Renal cortical epithelial cell (primary cell): ENCODE data around the gene CA10. TPM values are rescaled to one million over a fixed set of nuclear protein-coding genes. Genes with fewer than 3 reads are reported as not detected.
A peak's percentile ranks its signal among the peaks of the same experiment; 100 is the strongest.

Experiments used
- DNase-seq: peaks from one replicate; pipeline ENCODE4 v3.0.0-alpha.2; 2011; ENCODE audit warnings: low read depth
- total RNA-seq: library from RNA; depleted of rRNA; stranded (reverse); fragments of >200 nt; gene quantifications from 2 replicates; pipeline ENCODE4 v1.2.3, GENCODE V29; 2014

Gene CA10
- total RNA-seq, 1 donor from 2014 or later, result not detected

- no peak for DNase-seq
Observed at GRCh38 chr17:51682115-51682514, 476.4 kb downstream of the CA10 start.

- DNase-seq, result no peak
Observed at GRCh38 chr17:51677875-51678274, 480.6 kb downstream of the CA10 start.

- no peak for DNase-seq
Observed at GRCh38 chr17:51676691-51677487, 481.6 kb downstream of the CA10 start.

GRCh38 chr17:51674579-51675255 is 483.8 kb downstream of the CA10 start:
- DNase-seq, result no peak

- DNase-seq, result no peak
Observed at GRCh38 chr17:51673070-51673469, 485.4 kb downstream of the CA10 start.

GRCh38 chr17:51672065-51672464 is 486.4 kb downstream of the CA10 start:
- peak; percentile 0 for DNase-seq

GRCh38 chr17:51670899-51671298 is 487.6 kb downstream of the CA10 start:
- no peak for DNase-seq

- no peak for DNase-seq
Observed at GRCh38 chr17:51668963-51669246, 489.6 kb downstream of the CA10 start.

- DNase-seq, result no peak
Observed at GRCh38 chr17:51668155-51668962, 490.2 kb downstream of the CA10 start.

GRCh38 chr17:51667706-51668083 is 490.8 kb downstream of the CA10 start:
- DNase-seq, result no peak

GRCh38 chr17:51666971-51667705 is 491.4 kb downstream of the CA10 start:
- no peak for DNase-seq

- DNase-seq, result no peak
Observed at GRCh38 chr17:51662204-51663056, 496.1 kb downstream of the CA10 start.

- DNase-seq, result no peak
Observed at GRCh38 chr17:51661403-51661802, 497.1 kb downstream of the CA10 start.

- no peak for DNase-seq
Observed at GRCh38 chr17:51660266-51660665, 498.2 kb downstream of the CA10 start.

- no peak for DNase-seq
Observed at GRCh38 chr17:51657224-51657623, 501.3 kb downstream of the CA10 start.

GRCh38 chr17:51653878-51654277 is 504.6 kb downstream of the CA10 start:
- no peak for DNase-seq

GRCh38 chr17:51652529-51652928 is 506.0 kb downstream of the CA10 start:
- DNase-seq, result no peak

- no peak for DNase-seq
Observed at GRCh38 chr17:51651513-51652298, 506.8 kb downstream of the CA10 start.

- no peak for DNase-seq
Observed at GRCh38 chr17:51650772-51651171, 507.7 kb downstream of the CA10 start.

GRCh38 chr17:51650202-51650601 is 508.3 kb downstream of the CA10 start:
- no peak for DNase-seq
